ENCODE data around the gene CD300LG.
"Not testable (repeated sequence)": the region's sequence is repeated elsewhere in the genome, so short reads cannot be mapped to it uniquely, and the experiment has no call there.

CD300LG gene

GRCh38 chr17:43877451-43878155 lies 30.6 kb downstream of the CD300LG start:
- DNase-seq (ENCODE audit: low spot score) (no peak), FAIRE-seq (no peak)

GRCh38 chr17:43878260-43879175 lies 31.5 kb downstream of the CD300LG start:
- peak; percentile 94 for FAIRE-seq

GRCh38 chr17:43879723-43880419 lies 32.9 kb downstream of the CD300LG start:
- FAIRE-seq (no peak), DNase-seq (ENCODE audit: low spot score) (no peak)

More at GRCh38 chr17:43878260-43879175, 31.5 kb downstream of the CD300LG start:
- DNase-seq (ENCODE audit: low spot score), result peak; percentile 90

- DNase-seq (ENCODE audit: low spot score), result peak; percentile 77
- no peak for FAIRE-seq
Observed at GRCh38 chr17:43880420-43880991, 33.5 kb downstream of the CD300LG start.

GRCh38 chr17:43881181-43881580 lies 34.2 kb downstream of the CD300LG start:
- DNase-seq (ENCODE audit: low spot score) (no peak), FAIRE-seq (no peak)

- no peak for FAIRE-seq
Observed at GRCh38 chr17:43881758-43882505, 35.0 kb downstream of the CD300LG start.

GRCh38 chr17:43882761-43883415 lies 35.9 kb downstream of the CD300LG start:
- FAIRE-seq, result no peak
- DNase-seq (ENCODE audit: low spot score), result no peak

More at GRCh38 chr17:43881758-43882505, 35.0 kb downstream of the CD300LG start:
- no peak for DNase-seq (ENCODE audit: low spot score)

- DNase-seq (ENCODE audit: low spot score), result no peak
- FAIRE-seq, result no peak
Observed at GRCh38 chr17:43888548-43888947, 41.6 kb downstream of the CD300LG start.

GRCh38 chr17:43890240-43890639 lies 43.3 kb downstream of the CD300LG start:
- no peak for FAIRE-seq
- no peak for DNase-seq (ENCODE audit: low spot score)

GRCh38 chr17:43891851-43892646 lies 45.1 kb downstream of the CD300LG start:
- DNase-seq (ENCODE audit: low spot score) (no peak), FAIRE-seq (no peak)

GRCh38 chr17:43892647-43892952 lies 45.6 kb downstream of the CD300LG start:
- DNase-seq (ENCODE audit: low spot score) (no peak), FAIRE-seq (no peak)

- DNase-seq (ENCODE audit: low spot score); FAIRE-seq: not testable (repeated sequence)
Observed at GRCh38 chr17:43894494-43894893, 47.5 kb downstream of the CD300LG start.

- no peak for DNase-seq (ENCODE audit: low spot score)
- FAIRE-seq, result no peak
Observed at GRCh38 chr17:43897831-43898230, 50.9 kb downstream of the CD300LG start.

- no peak for FAIRE-seq
- no peak for DNase-seq (ENCODE audit: low spot score)
Observed at GRCh38 chr17:43898446-43898845, 51.5 kb downstream of the CD300LG start.

GRCh38 chr17:43900183-43900857 lies 53.3 kb downstream of the CD300LG start:
- DNase-seq (ENCODE audit: low spot score), result peak; percentile 98
- FAIRE-seq, result peak; percentile 96

GRCh38 chr17:43900858-43901754 lies 54.1 kb downstream of the CD300LG start:
- FAIRE-seq, result no peak
- no peak for DNase-seq (ENCODE audit: low spot score)

GRCh38 chr17:43901861-43902589 lies 55.0 kb downstream of the CD300LG start:
- DNase-seq (ENCODE audit: low spot score) (no peak), FAIRE-seq (no peak)

Data from urothelium cell line (cell line).